GM21526 (cell line): Measurements from ENCODE around the gene PCYT2.
A peak's percentile ranks its signal among the peaks of the same experiment; 100 is the strongest.
"Not testable (repeated sequence)": the region's sequence is repeated elsewhere in the genome, so short reads cannot be mapped to it uniquely, and the experiment has no call there.

ENCODE experiments used
- ATAC-seq: cut with Tn5 transposase; IDR thresholded peaks from one replicate; pipeline ENCODE4 v1.9.1; 2021; ENCODE audit warnings: moderate library complexity; ENCODE audit not compliant: unreplicated experiment, low FRiP score

The PCYT2 gene

DNA sequence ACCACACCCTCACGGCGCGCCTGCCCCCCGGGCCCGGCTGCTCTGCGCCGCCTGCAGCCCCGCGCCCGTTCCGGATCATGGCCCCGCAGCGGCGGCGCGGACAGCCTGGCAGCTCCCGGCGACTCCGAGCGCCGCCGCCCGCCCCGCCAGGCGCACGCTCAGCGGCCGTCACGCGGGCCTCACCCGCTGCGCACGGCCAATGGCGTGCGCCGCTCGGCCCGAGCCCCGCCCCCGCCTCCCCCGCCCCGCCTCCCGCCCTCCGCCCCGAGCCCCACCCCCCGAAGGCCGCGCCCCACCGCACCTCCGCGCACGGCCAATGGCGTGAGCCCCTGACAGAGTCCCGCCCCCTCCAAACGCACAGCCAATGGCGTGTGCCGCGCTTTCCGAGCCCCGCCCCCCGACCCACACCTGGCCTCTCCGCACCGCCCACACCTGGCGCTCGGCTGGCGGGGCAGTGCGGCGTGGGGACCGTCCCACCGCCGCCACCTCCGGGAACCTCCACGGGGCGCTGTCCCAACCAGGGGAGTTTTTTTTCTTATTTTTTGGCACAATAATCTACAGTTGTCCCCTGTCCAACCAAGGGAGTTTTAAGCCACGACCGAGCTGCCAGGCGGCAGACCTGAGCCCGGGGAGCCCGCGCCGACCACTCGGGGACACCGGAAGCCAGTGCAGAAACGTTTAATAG is at the start of gene PCYT2:
Gene PCYT2, minus strand, starts transcription at position 123 of the 685 bp plus-strand sequence. Its CDS starts 44 bp downstream, at position 79.
- peak; percentile 52 for ATAC-seq

DNA sequence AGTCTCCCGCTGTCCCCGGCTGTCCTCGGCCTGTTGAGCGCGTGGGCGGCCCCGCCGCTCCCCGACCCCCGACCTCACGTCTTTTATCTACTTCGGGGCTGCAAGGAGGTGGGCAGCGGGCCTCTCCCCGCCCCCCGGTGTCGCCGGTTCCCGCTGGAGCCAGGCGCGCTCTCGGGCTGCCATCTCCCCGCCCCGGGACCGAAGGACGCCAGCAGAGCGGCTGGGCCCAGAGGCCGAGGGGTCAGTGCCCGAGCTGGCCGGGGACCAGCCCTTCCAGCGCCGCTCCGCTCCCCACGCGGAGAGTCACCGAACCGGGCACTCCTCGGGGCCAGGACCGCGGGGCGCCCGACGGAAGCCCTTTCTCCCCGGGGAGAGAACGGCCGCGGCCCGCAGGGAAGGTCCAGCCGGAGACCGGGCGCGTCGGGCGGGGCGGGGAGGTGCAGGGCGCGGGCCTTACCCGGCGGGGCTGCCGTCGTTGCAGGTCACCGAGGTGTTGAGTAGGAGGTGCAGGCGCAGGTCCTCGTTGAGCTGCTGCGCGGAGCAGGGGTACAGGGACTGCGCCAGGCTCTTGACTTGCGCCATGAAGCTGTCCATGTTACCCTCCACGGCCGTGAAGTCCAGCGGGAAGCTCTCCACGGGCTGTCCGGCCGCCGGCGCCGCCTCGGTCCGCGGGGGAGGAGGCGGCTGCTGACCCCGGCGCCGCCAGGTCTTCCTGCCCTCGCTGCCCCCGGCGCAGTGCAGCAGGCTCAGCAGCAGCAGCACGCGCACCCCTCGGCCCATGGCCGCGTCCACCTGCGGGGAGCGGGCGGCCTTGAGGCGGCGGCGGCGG is 49.1 kb upstream of the PCYT2 start:
- no peak for ATAC-seq

DNA sequence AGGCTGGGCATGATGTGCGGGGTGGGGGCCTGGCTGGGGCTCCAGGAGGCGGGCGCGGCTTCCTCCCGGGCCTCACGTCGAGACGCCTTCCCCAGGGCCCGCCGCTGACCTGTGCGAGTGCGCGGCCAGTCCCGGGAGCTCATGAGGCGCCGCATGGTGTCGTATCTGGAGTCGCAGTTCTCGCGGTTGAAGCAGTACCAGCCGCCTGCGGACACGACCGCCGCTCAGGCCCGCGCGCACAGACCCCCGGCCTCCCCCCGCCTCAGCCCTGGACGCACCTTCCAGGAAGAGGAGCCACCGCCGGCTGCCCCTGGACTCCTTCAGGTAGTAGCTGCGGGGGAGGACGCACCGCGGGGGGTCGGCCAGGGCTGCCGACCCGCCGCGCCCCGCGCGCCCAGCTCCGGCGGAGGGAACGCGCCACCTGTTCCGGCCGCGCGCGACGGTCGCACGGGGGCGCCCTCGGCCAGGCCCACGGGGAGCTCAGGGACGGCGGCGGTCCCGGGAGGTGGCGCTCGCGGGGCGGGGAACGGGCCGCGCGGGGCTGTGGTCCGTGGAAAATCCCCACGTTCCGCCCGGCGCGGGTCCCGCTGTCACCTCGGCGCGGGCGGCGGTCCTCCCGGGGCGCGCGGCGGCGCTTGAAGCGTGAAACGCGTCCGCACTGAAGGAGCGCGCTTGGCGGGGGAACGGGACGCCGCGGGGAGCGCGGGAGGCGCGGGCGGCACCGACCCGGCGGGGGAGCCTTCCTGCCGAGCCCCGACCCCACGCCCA is 48.3 kb upstream of the PCYT2 start:
- no peak for ATAC-seq

DNA sequence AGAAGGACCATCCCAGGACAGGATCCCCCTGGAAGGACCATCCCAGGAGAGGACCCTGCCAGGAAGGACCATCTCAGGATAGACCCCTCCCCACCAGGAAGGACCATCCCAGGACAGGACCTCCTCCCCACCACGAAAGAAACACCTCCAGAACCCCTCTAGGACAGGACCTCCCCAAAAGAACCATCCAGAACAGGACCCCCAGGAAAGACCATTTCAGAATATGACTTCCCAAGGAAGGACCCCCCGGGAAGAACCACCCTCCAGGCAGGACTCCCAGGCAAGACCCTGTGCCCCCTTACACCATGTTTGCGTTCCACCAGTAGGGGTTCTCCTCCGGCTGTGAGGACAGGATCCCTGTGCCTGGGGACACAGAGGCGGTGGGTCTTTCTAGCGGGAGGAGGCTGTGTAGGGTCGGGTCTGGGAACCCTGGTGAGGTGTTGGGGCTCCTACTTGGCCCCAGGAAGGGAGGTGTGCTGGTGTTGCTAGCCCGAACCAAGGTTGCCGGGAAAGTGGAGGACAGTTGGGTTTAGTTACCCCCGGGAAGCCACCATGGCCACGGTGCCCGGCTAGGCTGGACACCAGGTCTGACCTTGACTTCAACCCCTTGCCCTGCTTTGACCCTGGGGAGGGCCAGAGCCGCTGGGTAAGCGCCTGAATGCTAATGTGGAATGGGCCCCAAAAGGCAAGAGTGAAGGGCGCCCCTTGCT is 47.6 kb upstream of the PCYT2 start:
- no peak for ATAC-seq

DNA sequence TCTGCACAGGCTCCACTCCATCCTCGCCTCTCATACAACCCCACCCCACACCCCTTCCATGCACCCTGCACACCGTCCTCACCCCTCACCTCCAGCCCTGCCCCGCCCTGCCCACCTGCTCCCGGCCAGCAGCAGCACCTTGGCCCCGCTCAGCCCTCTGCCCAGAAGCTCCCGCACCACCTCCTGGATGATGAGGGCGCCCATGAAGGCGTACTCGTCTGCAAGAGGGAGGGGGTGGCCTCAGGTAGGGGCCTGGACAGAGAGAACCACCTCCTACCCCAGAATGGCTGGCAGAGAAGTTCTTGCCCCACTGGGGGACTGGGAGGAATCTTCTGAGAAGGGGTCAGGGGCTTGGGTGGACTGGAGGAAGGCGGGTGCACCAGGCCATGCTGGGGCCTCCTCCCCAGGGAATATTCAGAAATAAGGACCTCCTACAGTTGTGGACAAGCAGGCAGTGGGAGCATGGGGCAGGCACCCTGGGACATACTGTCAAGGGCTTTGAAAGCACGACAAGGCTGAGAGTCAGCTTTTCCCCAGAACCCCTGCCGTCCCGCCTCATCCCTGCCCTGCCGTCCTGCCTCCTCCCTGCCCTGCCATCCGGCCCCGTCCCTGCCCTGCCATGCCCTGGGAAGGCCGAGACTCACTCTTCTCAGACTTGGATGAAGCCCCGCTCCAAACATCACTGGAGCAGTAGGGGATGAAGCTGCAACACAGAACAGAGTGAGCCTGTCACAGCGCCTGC is 46.7 kb upstream of the PCYT2 start:
- ATAC-seq: no peak

DNA sequence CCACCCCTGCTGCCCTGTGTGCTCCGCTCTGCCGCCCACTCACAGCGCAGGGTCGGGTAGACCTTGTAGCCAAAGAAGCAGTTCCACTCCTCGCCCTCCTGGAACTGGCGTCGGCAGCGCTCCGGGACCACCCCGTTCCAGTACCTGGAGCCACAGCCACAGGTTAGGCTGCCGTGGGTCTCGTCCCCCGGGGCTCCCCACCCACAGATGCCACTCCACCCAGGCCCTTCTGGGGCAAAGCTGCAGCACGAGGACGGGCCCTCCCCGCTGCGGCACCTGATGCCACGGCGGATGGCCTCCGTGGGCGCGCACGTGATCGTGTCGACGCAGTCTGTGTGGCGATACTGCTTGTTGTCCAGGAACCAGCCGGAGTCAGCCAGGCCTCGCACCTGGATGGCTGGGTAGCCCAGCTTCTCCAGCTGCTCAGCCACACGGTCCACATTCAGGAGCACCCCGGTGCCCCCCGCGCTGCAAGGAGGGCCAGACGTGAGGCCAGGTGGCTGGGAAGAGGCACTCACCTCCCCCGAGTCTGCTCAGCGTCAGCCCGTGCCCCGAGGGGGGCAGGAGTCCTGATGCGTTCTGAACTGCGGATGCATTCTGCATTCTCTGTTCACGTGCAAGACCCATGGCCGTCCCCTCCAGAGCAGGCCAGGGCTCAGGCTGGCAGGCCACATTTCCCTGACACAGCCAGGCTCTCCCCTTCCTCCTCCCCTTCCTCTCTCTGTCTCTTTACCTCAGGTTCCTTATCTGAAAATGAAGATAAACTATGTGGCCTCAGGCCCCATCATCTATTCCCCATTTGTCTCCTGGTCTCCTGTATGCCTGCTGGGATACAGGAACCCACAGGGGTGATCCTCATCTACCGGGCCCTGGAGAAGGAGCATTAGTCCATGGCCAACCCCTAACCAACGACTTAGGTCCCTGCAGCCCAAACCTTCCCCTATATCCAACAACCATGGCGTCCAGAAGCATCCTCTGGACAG is 45.7 kb upstream of the PCYT2 start:
- ATAC-seq: no peak

DNA sequence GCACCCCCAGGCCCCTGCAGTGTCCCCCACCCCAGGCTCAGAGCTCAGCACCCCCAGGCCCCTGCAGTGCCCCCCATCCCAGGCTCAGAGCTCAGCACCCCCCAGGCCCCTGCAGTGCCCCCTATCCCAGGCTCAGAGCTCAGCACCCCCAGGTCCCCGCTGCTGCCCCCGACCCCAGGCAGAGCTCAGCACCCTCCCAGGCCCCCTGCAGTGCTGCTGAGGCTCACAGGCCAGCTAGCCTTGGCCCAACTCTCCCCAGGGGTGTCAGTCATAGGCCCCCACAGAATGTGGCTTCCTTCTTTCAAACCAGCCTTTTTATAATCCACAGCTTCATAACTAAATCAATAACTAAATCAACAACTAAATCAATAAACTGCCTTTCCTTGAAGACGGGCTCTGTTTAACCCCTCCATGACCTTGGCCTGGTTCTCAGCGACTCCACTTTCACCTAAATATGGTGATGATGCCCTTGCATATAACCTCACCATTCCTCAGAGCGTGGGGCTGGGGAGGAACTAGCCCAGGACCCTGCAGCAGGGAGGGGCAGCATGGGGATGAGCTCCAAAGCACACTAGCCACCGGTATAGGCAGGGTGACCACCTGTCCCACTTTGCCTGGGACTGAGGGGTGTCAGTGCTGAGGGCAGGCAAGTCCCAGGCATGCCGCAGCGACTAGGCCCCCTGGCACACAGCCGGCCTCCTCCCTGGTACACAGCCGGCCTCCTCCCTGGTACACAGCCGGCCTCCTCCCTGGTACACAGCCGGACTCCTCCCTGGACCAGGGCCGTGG is 44.8 kb upstream of the PCYT2 start:
- no peak for ATAC-seq

DNA sequence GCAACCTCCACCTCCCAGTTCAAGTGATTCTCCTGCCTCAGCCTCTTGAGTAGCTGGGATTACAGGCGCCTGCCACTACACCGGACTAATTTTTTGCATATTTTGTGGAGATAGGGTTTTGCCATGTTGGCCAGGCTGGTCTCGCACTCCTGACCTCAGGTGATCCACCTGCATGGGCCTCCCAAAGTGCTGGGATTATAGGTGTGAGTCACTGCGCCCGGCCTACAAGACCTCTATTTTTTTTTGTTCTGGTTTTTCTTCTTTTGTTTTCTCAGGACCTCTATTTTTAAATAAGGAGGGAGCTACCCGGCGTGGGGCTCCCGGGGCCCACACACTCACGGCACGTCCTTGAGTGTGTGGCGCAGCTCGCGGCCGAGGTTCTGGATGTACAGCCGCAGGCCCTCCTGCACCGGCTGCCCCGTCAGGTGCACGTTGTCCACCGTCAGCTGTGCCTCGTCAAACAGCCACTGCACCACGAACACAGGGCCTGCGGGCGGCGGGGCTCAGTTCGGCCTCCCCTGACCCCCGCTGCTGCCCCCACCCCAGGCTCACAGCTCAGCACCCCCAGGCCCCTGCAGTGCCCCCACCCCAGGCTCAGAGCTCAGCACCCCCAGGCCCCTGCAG is 44.0 kb upstream of the PCYT2 start:
- no peak for ATAC-seq

DNA sequence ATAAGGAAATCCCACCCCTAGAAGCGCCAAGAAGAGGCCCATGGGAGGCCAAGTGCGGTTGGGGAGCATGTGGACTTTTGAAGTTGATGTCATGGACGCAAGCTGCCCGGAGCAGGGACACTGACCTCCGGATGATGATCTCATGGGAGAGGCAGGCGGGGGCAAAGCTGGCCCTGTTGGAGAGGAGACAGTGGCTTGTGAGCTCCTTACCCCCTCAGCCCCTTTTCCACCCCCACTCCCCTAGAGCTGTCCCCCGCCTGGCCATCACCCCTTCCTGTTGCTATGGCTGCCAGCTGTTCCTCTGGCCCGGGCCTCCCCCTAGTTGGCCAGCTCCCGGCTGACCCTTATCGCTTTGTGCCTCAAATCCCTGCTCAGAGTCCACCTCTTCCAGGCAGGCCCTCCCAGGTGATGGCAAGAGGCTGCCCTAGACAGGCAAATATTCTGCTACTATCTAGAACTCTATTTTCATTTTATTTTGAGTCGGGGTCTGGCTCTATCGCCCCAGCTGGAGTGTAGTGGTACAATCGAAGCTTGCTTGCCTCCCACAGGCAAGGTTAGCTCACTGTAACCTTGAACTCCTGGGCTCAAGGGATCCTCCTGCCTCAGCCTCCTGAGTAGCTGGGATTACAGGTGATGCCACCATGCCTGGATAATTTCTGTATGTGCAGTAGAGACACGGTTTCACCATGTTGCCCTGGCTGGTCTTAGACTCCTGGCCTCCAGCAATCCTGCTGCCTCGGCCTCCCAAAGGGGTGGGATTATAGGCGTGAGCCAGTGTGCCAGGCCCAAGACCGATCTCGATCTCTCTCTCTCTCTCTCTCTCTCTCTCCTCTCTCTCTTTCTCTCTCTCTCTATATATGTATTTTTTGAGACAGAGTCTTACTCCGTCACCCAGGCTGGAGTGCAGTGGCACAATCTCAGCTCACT is 43.2 kb upstream of the PCYT2 start:
- no peak for ATAC-seq

DNA sequence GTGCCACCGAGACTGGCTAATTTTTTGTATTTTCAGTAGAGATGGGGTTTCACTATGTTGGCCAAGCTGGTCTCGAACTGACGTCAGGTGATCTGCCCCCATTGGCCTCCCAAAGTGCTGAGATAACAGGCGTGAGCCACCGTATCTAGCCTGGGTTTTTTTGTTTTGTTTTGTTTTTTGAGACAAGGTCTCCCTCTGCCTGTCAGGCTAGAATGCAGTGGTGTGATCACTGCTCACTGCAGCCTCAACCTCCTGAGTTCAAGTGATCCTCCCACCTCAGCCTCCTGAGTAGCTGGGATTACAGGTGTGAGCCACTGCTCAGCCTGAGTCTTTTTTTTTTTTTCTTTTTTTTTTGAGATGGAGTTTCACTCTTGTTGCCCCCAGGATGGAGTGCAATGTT is 42.2 kb upstream of the PCYT2 start:
- not testable (repeated sequence) for ATAC-seq

DNA sequence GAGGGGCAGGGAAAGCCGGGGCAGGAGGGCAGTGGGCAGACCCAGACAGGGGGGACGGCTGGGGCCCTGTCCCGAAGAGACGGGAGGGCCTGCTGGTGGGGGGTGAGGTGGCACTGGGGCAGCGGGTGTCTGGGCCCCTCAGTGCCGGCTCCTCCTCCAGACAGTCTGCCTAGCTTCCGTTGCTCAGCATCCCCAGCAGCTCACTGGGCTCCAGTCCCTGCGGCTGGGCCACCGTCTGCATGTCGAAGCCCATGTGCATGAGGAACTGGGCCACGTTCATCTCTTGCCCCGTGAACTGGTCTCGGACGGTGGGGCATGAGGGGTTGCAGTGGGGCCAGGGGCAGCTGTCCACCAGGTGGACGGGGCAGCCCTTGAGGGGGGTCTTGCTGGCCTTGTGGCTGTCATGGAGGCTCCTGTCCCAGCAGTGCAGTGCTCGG is 41.6 kb upstream of the PCYT2 start:
- ATAC-seq: no peak

DNA sequence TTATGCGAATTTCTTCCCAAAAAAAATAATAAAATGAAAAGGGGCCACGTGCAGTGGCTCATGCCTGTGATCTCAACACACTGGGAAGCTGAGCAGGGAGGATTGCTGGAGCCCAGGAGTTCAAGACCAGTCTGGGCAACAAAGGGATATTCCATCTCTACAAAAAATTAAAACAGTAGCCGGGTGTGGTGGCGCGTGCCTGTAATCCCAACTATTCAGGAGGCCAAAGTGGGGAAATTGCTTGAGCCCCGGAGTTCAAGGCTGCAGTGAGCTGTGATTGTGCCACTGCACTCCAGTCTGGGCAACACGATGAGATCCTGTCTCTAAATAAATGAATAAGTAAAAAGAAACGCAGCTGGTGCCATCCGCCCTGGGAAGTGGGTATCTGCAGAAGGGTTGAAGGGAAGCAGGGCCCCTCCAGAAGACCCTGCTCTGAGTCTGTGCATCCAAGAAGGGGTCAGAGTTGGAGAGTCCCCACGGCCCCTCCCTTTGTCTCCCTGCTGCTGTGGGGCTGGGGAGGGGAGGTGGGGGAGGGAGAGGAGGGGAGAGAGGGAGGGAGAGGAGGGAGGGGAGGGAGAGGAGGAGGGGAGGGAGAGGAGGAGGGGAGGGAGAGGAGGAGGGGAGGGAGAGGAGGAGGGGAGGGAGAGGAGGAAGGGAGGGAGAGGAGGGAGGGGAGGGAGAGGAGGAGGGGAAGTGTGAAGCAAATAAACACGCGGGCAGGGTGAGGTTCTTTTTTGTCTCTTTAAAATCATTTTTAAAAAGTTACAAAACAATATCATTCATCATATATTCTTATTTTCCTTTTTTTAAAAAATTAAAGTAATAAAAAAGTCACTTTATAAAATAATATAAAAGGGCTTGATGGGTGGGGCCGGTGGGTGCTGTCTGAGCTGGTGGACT is 40.8 kb upstream of the PCYT2 start:
- no peak for ATAC-seq

DNA sequence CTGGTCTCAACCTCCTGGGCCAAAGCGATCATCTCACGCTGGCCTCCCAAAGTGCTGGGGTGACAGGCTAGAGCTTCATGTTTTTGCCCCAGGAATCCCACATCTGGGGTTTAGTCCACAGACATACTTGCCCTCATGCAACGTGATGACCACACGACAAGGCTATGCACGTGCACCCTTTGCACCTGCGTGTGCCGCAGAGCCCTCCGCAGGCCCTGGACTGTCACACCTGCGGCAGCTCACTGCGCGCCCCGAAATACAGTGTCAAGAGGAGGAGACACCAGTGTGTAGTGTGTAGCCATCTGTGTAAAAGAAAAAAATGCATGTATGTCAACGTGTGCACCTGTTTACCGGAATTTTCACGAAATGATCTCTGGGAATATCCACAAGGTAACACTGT is 39.3 kb upstream of the PCYT2 start:
- ATAC-seq: no peak

DNA sequence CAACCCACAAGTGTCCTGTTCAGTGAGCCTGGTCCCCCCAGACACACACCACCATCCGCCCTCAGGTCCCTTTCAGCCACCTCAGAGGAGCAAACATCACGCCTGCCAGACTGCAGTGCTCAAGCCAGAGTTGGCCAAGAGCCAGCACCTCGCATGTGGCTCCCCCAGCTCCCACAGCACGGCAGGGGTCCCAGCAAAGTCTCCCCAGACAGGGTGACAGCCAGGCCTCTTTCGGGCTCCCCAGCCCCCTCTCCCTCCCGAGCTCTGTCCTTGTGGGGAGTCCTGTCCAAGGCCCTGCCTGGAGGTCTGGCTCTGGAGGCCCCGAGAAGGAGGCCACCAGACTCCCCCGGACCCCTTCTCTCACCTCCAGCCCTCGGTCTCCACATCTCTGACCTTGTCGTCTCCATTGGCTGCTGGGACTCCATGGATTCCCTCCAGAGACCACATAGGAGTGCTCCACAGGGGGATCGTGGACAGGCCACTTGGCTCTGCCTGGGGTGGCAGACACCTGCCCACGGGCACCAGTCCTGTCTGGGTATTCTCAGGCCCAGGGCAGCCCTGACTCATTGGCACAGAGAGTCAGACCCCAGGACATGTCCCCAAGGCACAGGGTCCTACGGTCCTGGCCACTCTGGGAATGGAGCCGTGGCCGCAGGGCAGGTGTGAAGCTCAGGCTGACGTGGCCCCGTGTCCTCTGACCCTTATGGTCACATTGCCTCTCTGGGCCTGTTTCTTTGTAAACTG is 37.6 kb upstream of the PCYT2 start:
- ATAC-seq: no peak

DNA sequence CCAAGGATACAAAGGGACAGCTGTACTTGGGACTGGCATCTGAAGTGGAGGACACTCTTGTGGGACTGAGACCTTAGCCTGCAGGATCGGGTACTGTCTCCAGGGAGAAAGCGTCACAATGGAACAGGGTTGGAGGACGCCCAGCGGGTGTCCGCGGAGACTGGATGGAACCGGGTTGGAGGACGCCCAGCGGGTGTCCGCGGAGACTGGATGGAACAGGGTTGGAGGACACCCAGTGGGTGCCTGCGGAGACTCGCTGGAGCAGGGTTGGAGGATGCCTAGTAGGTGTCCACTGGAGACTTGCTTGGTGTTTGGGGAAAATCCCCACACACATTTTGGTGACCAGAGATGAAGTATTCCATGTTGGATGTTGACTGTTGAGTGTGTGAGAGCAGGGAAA is 36.0 kb upstream of the PCYT2 start, which contains the start of gene MYADML2:
Gene MYADML2, minus strand, starts transcription at position 45 of the 400 bp plus-strand sequence. CDS start 5,492 bp downstream, outside the sequence.
- ATAC-seq: no peak
